ENCODE measurements around the gene RWDD3. TPM values are rescaled to one million over a fixed set of nuclear protein-coding genes. Genes with fewer than 3 reads are reported as not detected.

RWDD3 gene
- total and polyA plus RNA-seq, 2 experiments from 2014 or later: 23.0 to 28.5 TPM

DNA sequence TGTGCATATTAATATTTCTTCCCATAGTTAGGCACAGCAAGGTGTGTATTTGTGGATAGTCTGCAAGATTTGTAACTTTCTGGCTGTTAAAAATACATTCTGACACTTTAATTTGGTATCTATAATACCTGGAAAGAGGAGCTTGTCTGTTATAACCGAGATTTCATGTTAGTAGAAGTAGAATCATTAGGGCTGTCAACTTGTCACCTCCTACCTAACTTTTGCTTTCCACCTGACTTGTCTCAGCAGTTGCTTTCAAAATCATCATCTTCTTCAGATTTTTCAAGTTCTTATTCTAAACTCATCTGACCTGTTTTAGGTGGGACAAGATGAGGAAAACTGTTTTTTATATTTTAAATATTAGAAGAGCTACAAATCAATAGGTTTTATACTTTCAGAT lies 11.0 kb downstream of the RWDD3 start:
- Histone ChIP-seq H3K4me2 (no peak overlapping the region), H3K36me3 (replicated peaks; ENCODE audit: insufficient read depth, low read depth) (no peaks in the 10 kb centered on the region), H3K9me3 (ENCODE audit: low read depth) (no peaks in the 10 kb centered on the region), H2AFZ (no peak overlapping the region), H3K27me3 (no peaks in the 10 kb centered on the region), H3K79me2 (peaks cover 35% of the 10 kb centered on the region), H3K9me2 (replicated peaks; ENCODE audit: insufficient read depth) (no peaks in the 10 kb centered on the region), H3K27ac (no peak overlapping the region), H3K4me3 (no peak overlapping the region), H4K20me1 (ENCODE audit: insufficient read depth, poor library complexity, severe bottlenecking) (no peaks in the 10 kb centered on the region), H3K4me1 (ENCODE audit: insufficient read depth) (no peaks in the 10 kb centered on the region)
- WGBS (ENCODE audit: low lambda C conversion rate, missing lambda C conversion rate): 79% methylated on average over 1 of the region's 1 CpG
- TF ChIP-seq, protein P1, sequence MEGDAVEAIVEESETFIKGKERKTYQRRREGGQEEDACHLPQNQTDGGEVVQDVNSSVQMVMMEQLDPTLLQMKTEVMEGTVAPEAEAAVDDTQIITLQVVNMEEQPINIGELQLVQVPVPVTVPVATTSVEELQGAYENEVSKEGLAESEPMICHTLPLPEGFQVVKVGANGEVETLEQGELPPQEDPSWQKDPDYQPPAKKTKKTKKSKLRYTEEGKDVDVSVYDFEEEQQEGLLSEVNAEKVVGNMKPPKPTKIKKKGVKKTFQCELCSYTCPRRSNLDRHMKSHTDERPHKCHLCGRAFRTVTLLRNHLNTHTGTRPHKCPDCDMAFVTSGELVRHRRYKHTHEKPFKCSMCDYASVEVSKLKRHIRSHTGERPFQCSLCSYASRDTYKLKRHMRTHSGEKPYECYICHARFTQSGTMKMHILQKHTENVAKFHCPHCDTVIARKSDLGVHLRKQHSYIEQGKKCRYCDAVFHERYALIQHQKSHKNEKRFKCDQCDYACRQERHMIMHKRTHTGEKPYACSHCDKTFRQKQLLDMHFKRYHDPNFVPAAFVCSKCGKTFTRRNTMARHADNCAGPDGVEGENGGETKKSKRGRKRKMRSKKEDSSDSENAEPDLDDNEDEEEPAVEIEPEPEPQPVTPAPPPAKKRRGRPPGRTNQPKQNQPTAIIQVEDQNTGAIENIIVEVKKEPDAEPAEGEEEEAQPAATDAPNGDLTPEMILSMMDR (IDR thresholded peaks at IDR 0.05; ENCODE audit: poor library complexity): no peak
- TF ChIP-seq EZH2 (IDR thresholded peaks at IDR 0.05; ENCODE audit: borderline replicate concordance) (no peak), EZH2phosphoT487 (IDR thresholded peaks at IDR 0.05; ENCODE audit: low read depth, severe bottlenecking, unreplicated experiment) (no peak)
- DNase-seq (ENCODE audit: low spot score): no peak

DNA sequence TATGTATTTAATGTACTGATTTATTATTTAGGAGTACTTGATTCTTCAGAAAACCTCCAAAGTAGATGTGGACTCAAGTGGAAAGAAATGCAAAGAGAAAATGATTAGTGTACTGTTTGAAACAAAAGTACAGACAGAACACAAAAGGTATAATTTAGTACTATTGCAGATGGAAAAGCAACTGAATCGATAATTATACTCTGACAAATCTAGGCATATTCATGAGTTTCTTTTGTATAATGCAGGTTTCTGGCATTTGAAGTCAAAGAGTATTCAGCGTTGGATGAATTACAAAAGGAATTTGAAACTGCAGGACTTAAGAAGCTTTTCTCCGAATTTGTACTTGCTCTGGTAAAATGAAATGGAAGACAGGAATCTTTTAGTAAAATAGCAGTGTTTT lies 12.5 kb downstream of the RWDD3 start:
- no peak for TF ChIP-seq EZH2 (IDR thresholded peaks at IDR 0.05; ENCODE audit: borderline replicate concordance)
- TF ChIP-seq EZH2phosphoT487 (IDR thresholded peaks at IDR 0.05; ENCODE audit: low read depth, severe bottlenecking, unreplicated experiment): no peak
- H3K27me3 ChIP-seq: no peaks in the 10 kb centered on the region
- H3K4me2 ChIP-seq: no peak overlapping the region
- H3K4me1 ChIP-seq (ENCODE audit: insufficient read depth): no peaks in the 10 kb centered on the region
- 93% methylated on average over 3 of the region's 3 CpGs for WGBS (ENCODE audit: low lambda C conversion rate, missing lambda C conversion rate)
- no peak for DNase-seq (ENCODE audit: low spot score)
- no peaks in the 10 kb centered on the region for H4K20me1 ChIP-seq (ENCODE audit: insufficient read depth, poor library complexity, severe bottlenecking)
- peaks cover 21% of the 10 kb centered on the region for H3K79me2 ChIP-seq
- H2AFZ ChIP-seq: no peak overlapping the region
- no peaks in the 10 kb centered on the region for H3K9me3 ChIP-seq (ENCODE audit: low read depth)
- no peak overlapping the region for H3K27ac ChIP-seq
- H3K4me3 ChIP-seq: no peak overlapping the region
- H3K9me2 ChIP-seq (replicated peaks; ENCODE audit: insufficient read depth): no peaks in the 10 kb centered on the region
- H3K36me3 ChIP-seq (replicated peaks; ENCODE audit: insufficient read depth, low read depth): no peaks in the 10 kb centered on the region

DNA sequence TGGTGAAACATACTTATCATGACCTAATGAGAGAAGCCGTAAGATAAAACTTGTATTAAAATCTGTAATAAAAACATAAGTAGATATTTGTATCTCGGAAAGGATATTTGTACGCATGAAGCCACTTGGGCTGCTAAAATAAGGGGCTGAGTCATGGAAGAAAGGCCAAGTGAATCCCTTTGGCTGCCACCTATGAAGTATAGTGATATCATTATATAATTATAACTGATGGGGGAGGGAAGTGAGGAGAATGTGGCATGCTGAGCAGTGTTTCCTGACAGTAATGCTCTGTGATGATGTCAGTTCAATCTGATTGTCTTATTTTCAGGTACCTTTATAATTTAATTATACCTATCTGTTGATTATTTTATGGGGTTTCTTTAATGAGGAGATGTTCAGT lies 13.6 kb downstream of the RWDD3 start:
- 96% methylated on average over 3 of the region's 3 CpGs for WGBS (ENCODE audit: low lambda C conversion rate, missing lambda C conversion rate)
- H3K79me2 ChIP-seq: peaks cover 11% of the 10 kb centered on the region
- H3K36me3 ChIP-seq (replicated peaks; ENCODE audit: insufficient read depth, low read depth): no peaks in the 10 kb centered on the region

DNA sequence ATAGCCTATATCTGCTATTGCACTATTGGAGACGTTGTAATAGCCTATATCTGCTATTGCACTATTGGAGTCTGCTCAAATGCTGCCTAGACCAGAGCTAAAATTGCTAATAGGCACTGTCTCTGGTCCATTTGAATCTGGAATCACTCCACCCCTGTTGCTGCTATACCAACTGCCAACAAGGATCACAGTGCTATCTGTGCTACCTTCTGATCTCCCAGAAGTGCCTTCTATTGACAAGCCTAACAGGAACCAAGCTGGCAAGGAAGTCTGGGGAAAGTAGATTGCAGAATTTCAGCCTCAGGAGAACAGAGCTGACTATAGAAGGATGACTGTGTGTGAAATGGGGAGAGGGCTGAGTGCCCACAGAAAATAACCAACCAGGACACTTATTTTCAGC lies 15.9 kb downstream of the RWDD3 start:
- Histone ChIP-seq H3K27me3 (no peaks in the 10 kb centered on the region), H3K9me3 (ENCODE audit: low read depth) (no peaks in the 10 kb centered on the region), H3K27ac (no peak overlapping the region), H3K4me1 (ENCODE audit: insufficient read depth) (no peaks in the 10 kb centered on the region), H3K4me3 (no peak overlapping the region), H3K9me2 (replicated peaks; ENCODE audit: insufficient read depth) (no peaks in the 10 kb centered on the region), H2AFZ (no peak overlapping the region), H4K20me1 (ENCODE audit: insufficient read depth, poor library complexity, severe bottlenecking) (no peaks in the 10 kb centered on the region), H3K36me3 (replicated peaks; ENCODE audit: insufficient read depth, low read depth) (no peaks in the 10 kb centered on the region), H3K4me2 (no peak overlapping the region), H3K79me2 (peaks cover 2% of the 10 kb centered on the region)
- TF ChIP-seq EZH2phosphoT487 (IDR thresholded peaks at IDR 0.05; ENCODE audit: low read depth, severe bottlenecking, unreplicated experiment) (no peak), EZH2 (IDR thresholded peaks at IDR 0.05; ENCODE audit: borderline replicate concordance) (no peak)
- TF ChIP-seq, protein P1 (IDR thresholded peaks at IDR 0.05; ENCODE audit: poor library complexity): no peak
- DNase-seq (ENCODE audit: low spot score): no peak
- WGBS (ENCODE audit: low lambda C conversion rate, missing lambda C conversion rate): 91% methylated on average over 1 of the region's 1 CpG

More for the DNA sequence above, 13.6 kb downstream of the RWDD3 start:
- no peak overlapping the region for H3K4me3 ChIP-seq
- no peaks in the 10 kb centered on the region for H3K4me1 ChIP-seq (ENCODE audit: insufficient read depth)
- H3K27ac ChIP-seq: no peak overlapping the region
- no peak overlapping the region for H2AFZ ChIP-seq
- no peaks in the 10 kb centered on the region for H3K9me2 ChIP-seq (replicated peaks; ENCODE audit: insufficient read depth)
- no peaks in the 10 kb centered on the region for H3K9me3 ChIP-seq (ENCODE audit: low read depth)
- H3K27me3 ChIP-seq: no peaks in the 10 kb centered on the region
- H3K4me2 ChIP-seq: no peak overlapping the region
- H4K20me1 ChIP-seq (ENCODE audit: insufficient read depth, poor library complexity, severe bottlenecking): no peaks in the 10 kb centered on the region
- TF ChIP-seq, protein P1 (IDR thresholded peaks at IDR 0.05; ENCODE audit: poor library complexity): no peak
- TF ChIP-seq EZH2 (IDR thresholded peaks at IDR 0.05; ENCODE audit: borderline replicate concordance): no peak
- TF ChIP-seq EZH2phosphoT487 (IDR thresholded peaks at IDR 0.05; ENCODE audit: low read depth, severe bottlenecking, unreplicated experiment): no peak
- no peak for DNase-seq (ENCODE audit: low spot score)
